CD14-positive monocyte (primary cell): ENCODE measurements around the gene GALP. TPM values are rescaled to one million over a fixed set of nuclear protein-coding genes. Genes with fewer than 3 reads are reported as not detected.

Experiments used
- DNase-seq, 3 donors: peaks; one replicate each; pipeline ENCODE4 v3.0.0-alpha.2; 2011 to 2022
- H2AFZ ChIP-seq: 2 replicates; pipeline ENCODE4 v1.6.0; 2012; ENCODE audit warnings: mild to moderate bottlenecking, low read depth, low read length, inconsistent platforms; ENCODE audit not compliant: insufficient read depth, poor library complexity, severe bottlenecking
- H3K27ac ChIP-seq, 2 donors: 1 replicate in 1 of 2; 2 replicates in 1 of 2; pipeline ENCODE4 v1.5.1; 2012 to 2013; ENCODE audit warnings: low read length in 2 of 2, control low read depth in 1 of 2, inconsistent platforms in 1 of 2, low read depth in 1 of 2, mild to moderate bottlenecking in 1 of 2
- H3K27me3 ChIP-seq, 2 donors: one replicate each; pipeline versions ENCODE4 v1.6.0 to v1.6.1; 2011 to 2013; ENCODE audit warnings: low read length in 2 of 2; ENCODE audit not compliant: control insufficient read depth in 2 of 2, insufficient read depth in 2 of 2
- H3K36me3 ChIP-seq, 2 donors: replicated peaks in 1 of 2; 1 replicate in 1 of 2; 2 replicates in 1 of 2; pipeline versions ENCODE4 v1.5.1 to v1.6.1; 2012 to 2013; ENCODE audit warnings: low read length in 2 of 2, control low read depth in 1 of 2, inconsistent platforms in 1 of 2, mild to moderate bottlenecking in 1 of 2; ENCODE audit not compliant: insufficient read depth in 2 of 2, control insufficient read depth in 1 of 2
- H3K4me1 ChIP-seq, 2 donors: 1 replicate in 1 of 2; 2 replicates in 1 of 2; pipeline versions ENCODE4 v1.5.1 to v1.6.1; 2012 to 2013; ENCODE audit warnings: low read length in 2 of 2, control low read depth in 1 of 2, inconsistent platforms in 1 of 2, mild to moderate bottlenecking in 1 of 2, moderate library complexity in 1 of 2; ENCODE audit not compliant: insufficient read depth in 2 of 2, control insufficient read depth in 1 of 2
- H3K4me2 ChIP-seq: replicated peaks from 2 replicates; pipeline ENCODE3; 2012; ENCODE audit warnings: low read length, moderate library complexity, mild to moderate bottlenecking; ENCODE audit not compliant: poor library complexity, severe bottlenecking; ENCODE audit errors: extremely low read depth
- H3K4me3 ChIP-seq, 3 experiments: fragments of 200-600 bp in 1 of 3; sonication (generic) in 1 of 3; replicated peaks in 1 of 3; 1 replicate in 2 of 3; 2 replicates in 1 of 3; pipeline ENCODE4 v1.5.1; 2011 to 2013; ENCODE audit warnings: low read length in 3 of 3, mild to moderate bottlenecking in 3 of 3, control low read depth in 2 of 3, low read depth in 2 of 3, inconsistent platforms in 1 of 3, moderate library complexity in 1 of 3
- H3K79me2 ChIP-seq: 2 replicates; pipeline ENCODE4 v1.6.0; 2012; ENCODE audit warnings: mild to moderate bottlenecking, control low read depth, inconsistent platforms, low read length, moderate library complexity; ENCODE audit not compliant: insufficient read depth
- H3K9ac ChIP-seq: 2 replicates; pipeline ENCODE4 v1.6.0; 2017; ENCODE audit warnings: low read length, mild to moderate bottlenecking; ENCODE audit not compliant: insufficient read depth, poor library complexity, severe bottlenecking
- H3K9me3 ChIP-seq, 2 donors: replicated peaks in 1 of 2; 1 replicate in 1 of 2; 2 replicates in 1 of 2; pipeline versions ENCODE4 v1.5.1 to v1.6.1; 2012 to 2013; ENCODE audit warnings: low read length in 2 of 2, control low read depth in 1 of 2; ENCODE audit not compliant: control insufficient read depth in 1 of 2, insufficient read depth in 1 of 2
- H4K20me1 ChIP-seq: 2 replicates; pipeline ENCODE4 v1.6.0; 2012; ENCODE audit warnings: mild to moderate bottlenecking, low read length, control low read depth, moderate library complexity; ENCODE audit not compliant: insufficient read depth
- H3K27ac Mint-ChIP-seq, 7 donors: one replicate each; pipeline ENCODE4 v1.8.0; 2020; ENCODE audit warnings: mild to moderate bottlenecking in 7 of 7, mixed read lengths in 7 of 7, moderate library complexity in 6 of 7, inconsistent platforms in 2 of 7
- H3K27me3 Mint-ChIP-seq, 3 donors: one replicate each; pipeline ENCODE4 v1.8.0; 2021 to 2022; ENCODE audit warnings: low read depth in 3 of 3, mild to moderate bottlenecking in 3 of 3, mixed read lengths in 3 of 3, moderate library complexity in 3 of 3, inconsistent platforms in 1 of 3
- H3K36me3 Mint-ChIP-seq, 2 donors: one replicate each; pipeline ENCODE4 v1.8.0; 2020; ENCODE audit warnings: mixed read lengths in 2 of 2, inconsistent platforms in 1 of 2, mild to moderate bottlenecking in 1 of 2
- H3K4me1 Mint-ChIP-seq: one replicate; pipeline ENCODE4 v1.8.0; 2020; ENCODE audit warnings: mild to moderate bottlenecking, mixed read lengths
- H3K4me3 Mint-ChIP-seq, 2 donors: one replicate each; pipeline ENCODE4 v1.8.0; 2020; ENCODE audit warnings: mild to moderate bottlenecking in 2 of 2, mixed read lengths in 2 of 2, moderate library complexity in 1 of 2
- H3K9me3 Mint-ChIP-seq, 7 donors: one replicate each; pipeline ENCODE4 v1.8.0; 2020 to 2022; ENCODE audit warnings: mixed read lengths in 7 of 7, mild to moderate bottlenecking in 6 of 7, moderate library complexity in 6 of 7, inconsistent platforms in 2 of 7
- CTCF ChIP-seq: fragments of 200-600 bp; IDR thresholded peaks from one replicate; pipeline ENCODE4 v1.8.0; 2022; ENCODE audit warnings: antibody characterized with exemption, mild to moderate bottlenecking
- WGBS: methylation state at CpG from one replicate; pipeline ENCODE4 v1.1.5; 2013; ENCODE audit warnings: missing lambda C conversion rate; ENCODE audit not compliant: insufficient coverage; 5-methylcytosine and 5-hydroxymethylcytosine counted together
- intact Hi-C, 2 donors: fragments of 100-400 bp; cut with micrococcal nuclease; formaldehyde crosslinking; loops; one replicate each; pipeline versions ENCODE4 v1.15.0 to v1.15.1; 2023
- polyA plus RNA-seq, 3 donors: library from polyadenylated mRNA; depleted of rRNA in 1 of 3; unstranded in 2 of 3; stranded (reverse) in 1 of 3; fragments of 300-500 nt in 2 of 3; fragments of >200 nt in 1 of 3; fragmentation: Illumina TruSeq in 2 of 3; gene quantifications; 1 replicate in 2 of 3; 2 replicates in 1 of 3; pipeline ENCODE4 v1.2.3, GENCODE V29; 2012 to 2021

GALP gene
- polyA plus RNA-seq, 3 donors = not detected

- Mint-ChIP-seq H3K4me3 (no peak overlapping the region), H3K9me3 (peaks cover 0 to 2% (median 0%) of the 10 kb centered on the region in 7 donors), H3K27ac (no peak overlapping the region), H3K27me3 (peaks cover 0 to under 1% (median 0%) of the 10 kb centered on the region in 3 donors), H3K36me3 (peaks cover 1 to 16% of the 10 kb centered on the region in 2 donors), H3K4me1 (peaks cover 42% of the 10 kb centered on the region)
- peaks cover 30 to 31% of the 10 kb centered on the region in 2 donors for H3K4me1 ChIP-seq
- peaks cover 6% of the 10 kb centered on the region for H3K79me2 ChIP-seq
- H3K4me3 ChIP-seq = no peak overlapping the region
- H3K27me3 ChIP-seq = no peaks in the 10 kb centered on the region
- no peak overlapping the region for H3K27ac ChIP-seq
- no peaks in the 10 kb centered on the region for H3K9me3 ChIP-seq
- no peak for DNase-seq
- intact Hi-C loops = loop anchor here in 1 of 2 donors (1.0 kb wide), 1 partner anchor 20 kb away; no protein-coding TSS in a partner anchor
- H4K20me1 ChIP-seq = no peaks in the 10 kb centered on the region
- 97% methylated on average over 4 of the region's 4 CpGs for WGBS
- no peak overlapping the region for H2AFZ ChIP-seq
- no peak for TF ChIP-seq CTCF
- H3K36me3 ChIP-seq = peaks cover 4 to 6% of the 10 kb centered on the region in 2 donors
- H3K9ac ChIP-seq = no peak overlapping the region
- H3K4me2 ChIP-seq = no peak overlapping the region
These were observed 32.8 kb upstream of the GALP start for GRCh38 chr19:56142897-56143434.

- H3K4me2 ChIP-seq = no peak overlapping the region
- no peak overlapping the region for H3K4me3 ChIP-seq
- peaks cover 4 to 10% of the 10 kb centered on the region in 2 donors for H3K36me3 ChIP-seq
- WGBS = no CpG with 5 or more reads among the region's 6 CpGs
- Mint-ChIP-seq H3K36me3 (peaks cover 8 to 25% of the 10 kb centered on the region in 2 donors), H3K27me3 (peaks cover 0 to 2% (median 0%) of the 10 kb centered on the region in 3 donors), H3K4me3 (no peak overlapping the region), H3K27ac (peak overlapping the region in 1 of 7 donors; percentile 9), H3K9me3 (peaks cover 0 to 3% (median 0%) of the 10 kb centered on the region in 7 donors), H3K4me1 (peaks cover 29% of the 10 kb centered on the region)
- H3K79me2 ChIP-seq = peaks cover 6% of the 10 kb centered on the region
- intact Hi-C loops = no loop called here
- TF ChIP-seq CTCF = no peak
- DNase-seq = no peak
- no peaks in the 10 kb centered on the region for H3K27me3 ChIP-seq
- H3K9ac ChIP-seq = no peak overlapping the region
- H3K4me1 ChIP-seq = peaks cover 16 to 17% of the 10 kb centered on the region in 2 donors
- H2AFZ ChIP-seq = no peak overlapping the region
- H3K27ac ChIP-seq = no peak overlapping the region
- H3K9me3 ChIP-seq = no peaks in the 10 kb centered on the region
- no peaks in the 10 kb centered on the region for H4K20me1 ChIP-seq
These were observed 31.4 kb upstream of the GALP start for GRCh38 chr19:56144376-56144775.
